Neural cell (in vitro differentiated cells): ENCODE measurements around the gene CILP. TPM values are rescaled to one million over a fixed set of nuclear protein-coding genes. Genes with fewer than 3 reads are reported as not detected.

Source experiments
- H2AFZ ChIP-seq: fragments of 200-600, 300-800 bp; sonication (generic), shearing (Covaris generic); 2 replicates; pipeline ENCODE4 v1.6.0; 2014; ENCODE audit warnings: low read depth, mild to moderate bottlenecking, antibody characterized with exemption, low read length, moderate library complexity
- H3F3A ChIP-seq: fragments of 200-600 bp; shearing (Covaris generic); 2 replicates; pipeline ENCODE4 v1.6.1; 2016; ENCODE audit warnings: mild to moderate bottlenecking, moderate library complexity, mixed read lengths, antibody characterized with exemption, low read length; ENCODE audit not compliant: insufficient read depth, poor library complexity, severe bottlenecking
- H3K27ac ChIP-seq: fragments of 200-600, 300-800 bp; sonication (generic), shearing (Covaris generic); 2 replicates; pipeline ENCODE4 v1.5.1; 2014; ENCODE audit warnings: mild to moderate bottlenecking, low read length, moderate library complexity
- H3K27me3 ChIP-seq: fragments of 300-800, 200-600 bp; sonication (generic), shearing (Covaris generic); 2 replicates; pipeline ENCODE4 v1.6.0; 2014; ENCODE audit warnings: mild to moderate bottlenecking, low read depth, low read length, moderate library complexity; ENCODE audit not compliant: insufficient read depth
- H3K36me3 ChIP-seq: fragments of 300-800, 200-600 bp; sonication (generic), shearing (Covaris generic); 2 replicates; pipeline ENCODE4 v1.5.1; 2014; ENCODE audit warnings: mild to moderate bottlenecking, antibody characterized with exemption, low read length, moderate library complexity; ENCODE audit not compliant: insufficient read depth
- H3K4me2 ChIP-seq: fragments of 300-800, 200-600 bp; sonication (generic), shearing (Covaris generic); 2 replicates; pipeline ENCODE4 v1.6.0; 2014; ENCODE audit warnings: mild to moderate bottlenecking, low read length
- H3K4me3 ChIP-seq: fragments of 300-800, 200-600 bp; sonication (generic), shearing (Covaris generic); 2 replicates; pipeline ENCODE4 v1.5.1; 2014; ENCODE audit warnings: mild to moderate bottlenecking, low read length, moderate library complexity
- H3K79me2 ChIP-seq: fragments of 200-600 bp; shearing (Covaris generic); replicated peaks from 2 replicates; pipeline ENCODE4 v1.6.0; 2014; ENCODE audit warnings: mild to moderate bottlenecking, low read length, moderate library complexity; ENCODE audit not compliant: insufficient read depth
- H3K9ac ChIP-seq: fragments of 300-800, 200-600 bp; sonication (generic), shearing (Covaris generic); 2 replicates; pipeline ENCODE4 v1.6.1; 2016; ENCODE audit warnings: mild to moderate bottlenecking, low read length, mixed read lengths
- H3K9me2 ChIP-seq: fragments of 200-600 bp; shearing (Covaris generic); 2 replicates; pipeline ENCODE4 v1.6.1; 2016; ENCODE audit warnings: mild to moderate bottlenecking, low read length, mixed read lengths; ENCODE audit not compliant: insufficient read depth
- H3K9me3 ChIP-seq: fragments of 200-600, 300-800 bp; sonication (generic), shearing (Covaris generic); 2 replicates; pipeline ENCODE4 v1.6.1; 2016; ENCODE audit warnings: mild to moderate bottlenecking, mixed run types, low read length, moderate library complexity, mixed read lengths
- H4K20me1 ChIP-seq: fragments of 200-600 bp; shearing (Covaris generic); 2 replicates; pipeline ENCODE4 v1.6.1; 2016; ENCODE audit warnings: mild to moderate bottlenecking, mixed run types; ENCODE audit not compliant: insufficient read depth
- EP300 ChIP-seq: fragments of 450-650 bp; conservative IDR thresholded peaks from 2 replicates; pipeline ENCODE4 v1.6.1; 2014; ENCODE audit warnings: antibody characterized with exemption, mild to moderate bottlenecking, moderate library complexity; ENCODE audit not compliant: poor library complexity, severe bottlenecking
- EZH2 ChIP-seq: fragments of 200-600, 300-800 bp; shearing (Covaris generic), sonication (generic); IDR thresholded peaks from 2 replicates; pipeline ENCODE4 v1.6.1; 2014; ENCODE audit warnings: antibody characterized with exemption, low read length, borderline replicate concordance, mild to moderate bottlenecking; ENCODE audit not compliant: insufficient read depth, poor library complexity, severe bottlenecking
- MXI1 ChIP-seq: fragments of 450-650 bp; conservative IDR thresholded peaks from 2 replicates; pipeline ENCODE4 v1.6.1; 2014; ENCODE audit warnings: antibody characterized with exemption, mild to moderate bottlenecking; ENCODE audit not compliant: poor library complexity, severe bottlenecking
- POLR2AphosphoS5 ChIP-seq: IDR thresholded peaks from 2 replicates; pipeline ENCODE4 v1.6.1; 2012
- RAD21 ChIP-seq: fragments of 450-650 bp; conservative IDR thresholded peaks from 2 replicates; pipeline ENCODE4 v1.6.1; 2014; ENCODE audit warnings: antibody characterized with exemption, mild to moderate bottlenecking, moderate library complexity
- SMC3 ChIP-seq: fragments of 450-650 bp; conservative IDR thresholded peaks from 2 replicates; pipeline ENCODE4 v1.6.1; 2014; ENCODE audit warnings: antibody characterized with exemption, mild to moderate bottlenecking, moderate library complexity; ENCODE audit not compliant: poor library complexity
- TAF1 ChIP-seq: IDR thresholded peaks from 2 replicates; pipeline ENCODE4 v1.6.1; 2012; ENCODE audit warnings: low read depth
- polyA plus RNA-seq: library from polyadenylated mRNA; depleted of rRNA; stranded (reverse); fragments of >200 nt; gene quantifications from 2 replicates; pipeline ENCODE4 v1.2.3, GENCODE V29; 2014
- TF ChIP-seq, protein P1 (sequence below): IDR thresholded peaks from 2 replicates; pipeline ENCODE4 v1.6.1; 2012; ENCODE audit warnings: borderline replicate concordance
- TF ChIP-seq, protein P2 (sequence below): fragments of 450-650 bp; IDR thresholded peaks from 2 replicates; pipeline ENCODE4 v1.5.1; 2014; ENCODE audit warnings: antibody characterized with exemption, mild to moderate bottlenecking, moderate library complexity; ENCODE audit not compliant: poor library complexity, severe bottlenecking

Gene CILP
- polyA plus RNA-seq, 1 donor from 2014 or later: 1.4 TPM

DNA sequence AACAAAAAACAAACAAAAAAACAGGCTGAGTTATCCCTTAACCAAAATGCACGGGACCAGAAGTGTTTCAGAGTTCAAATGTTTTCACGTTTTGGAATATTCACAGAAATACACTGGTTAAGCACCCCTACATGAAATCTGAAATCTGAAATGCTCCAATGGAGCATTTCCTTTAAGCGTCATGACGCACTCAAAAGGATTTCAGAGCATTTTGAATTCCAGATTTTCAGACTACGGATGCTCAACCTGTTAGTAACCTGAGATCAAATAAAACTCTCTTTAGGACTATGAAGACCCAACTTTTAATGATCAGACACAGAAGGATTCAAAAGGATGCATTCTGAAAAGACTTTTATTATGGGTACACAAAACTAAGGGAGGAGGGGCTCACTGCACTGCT, 35.8 kb downstream of the CILP start:
- peaks cover 11% of the 10 kb centered on the region for H3K36me3 ChIP-seq
- no peak overlapping the region for H2AFZ ChIP-seq
- no peaks in the 10 kb centered on the region for H3K9me2 ChIP-seq
- H3K9me3 ChIP-seq: no peaks in the 10 kb centered on the region
- H3K27ac ChIP-seq: no peak overlapping the region
- no peak overlapping the region for H3K9ac ChIP-seq
- H4K20me1 ChIP-seq: no peaks in the 10 kb centered on the region
- H3K27me3 ChIP-seq: no peaks in the 10 kb centered on the region
- no peak overlapping the region for H3K4me3 ChIP-seq
- no peaks in the 10 kb centered on the region for H3F3A ChIP-seq
- no peak for TF ChIP-seq SMC3
- no peak for TF ChIP-seq TAF1
- TF ChIP-seq, protein P1, sequence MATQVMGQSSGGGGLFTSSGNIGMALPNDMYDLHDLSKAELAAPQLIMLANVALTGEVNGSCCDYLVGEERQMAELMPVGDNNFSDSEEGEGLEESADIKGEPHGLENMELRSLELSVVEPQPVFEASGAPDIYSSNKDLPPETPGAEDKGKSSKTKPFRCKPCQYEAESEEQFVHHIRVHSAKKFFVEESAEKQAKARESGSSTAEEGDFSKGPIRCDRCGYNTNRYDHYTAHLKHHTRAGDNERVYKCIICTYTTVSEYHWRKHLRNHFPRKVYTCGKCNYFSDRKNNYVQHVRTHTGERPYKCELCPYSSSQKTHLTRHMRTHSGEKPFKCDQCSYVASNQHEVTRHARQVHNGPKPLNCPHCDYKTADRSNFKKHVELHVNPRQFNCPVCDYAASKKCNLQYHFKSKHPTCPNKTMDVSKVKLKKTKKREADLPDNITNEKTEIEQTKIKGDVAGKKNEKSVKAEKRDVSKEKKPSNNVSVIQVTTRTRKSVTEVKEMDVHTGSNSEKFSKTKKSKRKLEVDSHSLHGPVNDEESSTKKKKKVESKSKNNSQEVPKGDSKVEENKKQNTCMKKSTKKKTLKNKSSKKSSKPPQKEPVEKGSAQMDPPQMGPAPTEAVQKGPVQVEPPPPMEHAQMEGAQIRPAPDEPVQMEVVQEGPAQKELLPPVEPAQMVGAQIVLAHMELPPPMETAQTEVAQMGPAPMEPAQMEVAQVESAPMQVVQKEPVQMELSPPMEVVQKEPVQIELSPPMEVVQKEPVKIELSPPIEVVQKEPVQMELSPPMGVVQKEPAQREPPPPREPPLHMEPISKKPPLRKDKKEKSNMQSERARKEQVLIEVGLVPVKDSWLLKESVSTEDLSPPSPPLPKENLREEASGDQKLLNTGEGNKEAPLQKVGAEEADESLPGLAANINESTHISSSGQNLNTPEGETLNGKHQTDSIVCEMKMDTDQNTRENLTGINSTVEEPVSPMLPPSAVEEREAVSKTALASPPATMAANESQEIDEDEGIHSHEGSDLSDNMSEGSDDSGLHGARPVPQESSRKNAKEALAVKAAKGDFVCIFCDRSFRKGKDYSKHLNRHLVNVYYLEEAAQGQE: no peak
- no peak for TF ChIP-seq POLR2AphosphoS5
- TF ChIP-seq RAD21: no peak
- TF ChIP-seq EP300: no peak
- no peak for TF ChIP-seq MXI1
- TF ChIP-seq EZH2: no peak
- TF ChIP-seq, protein P2, sequence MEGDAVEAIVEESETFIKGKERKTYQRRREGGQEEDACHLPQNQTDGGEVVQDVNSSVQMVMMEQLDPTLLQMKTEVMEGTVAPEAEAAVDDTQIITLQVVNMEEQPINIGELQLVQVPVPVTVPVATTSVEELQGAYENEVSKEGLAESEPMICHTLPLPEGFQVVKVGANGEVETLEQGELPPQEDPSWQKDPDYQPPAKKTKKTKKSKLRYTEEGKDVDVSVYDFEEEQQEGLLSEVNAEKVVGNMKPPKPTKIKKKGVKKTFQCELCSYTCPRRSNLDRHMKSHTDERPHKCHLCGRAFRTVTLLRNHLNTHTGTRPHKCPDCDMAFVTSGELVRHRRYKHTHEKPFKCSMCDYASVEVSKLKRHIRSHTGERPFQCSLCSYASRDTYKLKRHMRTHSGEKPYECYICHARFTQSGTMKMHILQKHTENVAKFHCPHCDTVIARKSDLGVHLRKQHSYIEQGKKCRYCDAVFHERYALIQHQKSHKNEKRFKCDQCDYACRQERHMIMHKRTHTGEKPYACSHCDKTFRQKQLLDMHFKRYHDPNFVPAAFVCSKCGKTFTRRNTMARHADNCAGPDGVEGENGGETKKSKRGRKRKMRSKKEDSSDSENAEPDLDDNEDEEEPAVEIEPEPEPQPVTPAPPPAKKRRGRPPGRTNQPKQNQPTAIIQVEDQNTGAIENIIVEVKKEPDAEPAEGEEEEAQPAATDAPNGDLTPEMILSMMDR: no peak
- H3K79me2 ChIP-seq: peaks cover 14% of the 10 kb centered on the region
- H3K4me2 ChIP-seq: no peak overlapping the region

DNA sequence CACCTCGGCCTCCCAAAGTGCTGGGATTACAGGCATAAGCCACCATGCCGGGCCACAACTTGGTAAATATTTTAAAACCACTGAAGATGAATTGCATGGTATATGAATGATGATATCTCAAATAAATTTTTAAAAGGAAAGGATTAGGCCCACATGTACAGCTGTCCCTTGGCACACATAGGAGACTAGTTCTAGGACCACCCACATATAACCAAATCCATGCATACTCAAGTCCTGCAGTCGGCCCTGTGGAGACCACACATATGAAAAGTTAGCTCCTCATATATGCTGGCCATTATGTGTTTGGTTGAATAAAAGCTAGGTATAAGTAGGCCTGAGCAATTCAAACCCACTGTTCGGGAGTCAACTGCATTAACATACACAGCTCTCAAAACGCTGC, 36.8 kb downstream of the CILP start:
- H3K4me2 ChIP-seq: no peak overlapping the region
- TF ChIP-seq, protein P2: no peak
- no peak for TF ChIP-seq TAF1
- no peak for TF ChIP-seq RAD21
- TF ChIP-seq, protein P1: no peak
- TF ChIP-seq MXI1: no peak
- TF ChIP-seq SMC3: no peak
- TF ChIP-seq POLR2AphosphoS5: no peak
- no peak for TF ChIP-seq EP300
- no peak for TF ChIP-seq EZH2
- no peaks in the 10 kb centered on the region for H3K27me3 ChIP-seq
- H3K9ac ChIP-seq: no peak overlapping the region
- H3K27ac ChIP-seq: no peak overlapping the region
- H3K79me2 ChIP-seq: peaks cover 4% of the 10 kb centered on the region
- H2AFZ ChIP-seq: no peak overlapping the region
- H3K4me3 ChIP-seq: no peak overlapping the region
- no peaks in the 10 kb centered on the region for H4K20me1 ChIP-seq
- no peaks in the 10 kb centered on the region for H3K9me2 ChIP-seq
- H3K9me3 ChIP-seq: no peaks in the 10 kb centered on the region
- no peaks in the 10 kb centered on the region for H3F3A ChIP-seq
- H3K36me3 ChIP-seq: peaks cover 3% of the 10 kb centered on the region
